HepG2 (cell line): ENCODE data around the gene SPAG4. TPM values are rescaled to one million over a fixed set of nuclear protein-coding genes. Genes with fewer than 3 reads are reported as not detected.

Source experiments
- ADNP ChIP-seq: sonication (generic); formaldehyde crosslinking; IDR thresholded peaks from 2 replicates; pipeline ENCODE4 v1.4.0; 2020; ENCODE audit warnings: missing genetic modification reagents
- FIP1L1 ChIP-seq: fragments of 200-400 bp; formaldehyde crosslinking; IDR thresholded peaks from 2 replicates; pipeline ENCODE4 v1.6.1; 2018; ENCODE audit warnings: low read depth, mild to moderate bottlenecking, low read length, moderate library complexity, borderline replicate concordance; ENCODE audit not compliant: insufficient read depth
- FOXK2 ChIP-seq: fragments of 450-650 bp; IDR thresholded peaks from 2 replicates; pipeline ENCODE4 v1.6.1; 2016
- JARID2 ChIP-seq: sonication (generic); formaldehyde crosslinking; IDR thresholded peaks from 2 replicates; pipeline ENCODE4 v1.8.1; 2023; ENCODE audit warnings: missing genetic modification reagents, inconsistent platforms; ENCODE audit not compliant: insufficient replicate concordance
- KDM2A ChIP-seq: sonication (generic); formaldehyde crosslinking; IDR thresholded peaks from 2 replicates; pipeline ENCODE4 v1.4.0; 2020; ENCODE audit warnings: low read depth, missing genetic modification reagents, borderline replicate concordance
- MAFF ChIP-seq: IDR thresholded peaks from 2 replicates; pipeline ENCODE4 v1.6.1; 2011; ENCODE audit warnings: low read depth, low read length, improper control_type of control experiment
- MBD4 ChIP-seq: IDR thresholded peaks from 2 replicates; pipeline ENCODE4 v1.6.1; 2012; ENCODE audit warnings: low read length, inconsistent platforms, borderline replicate concordance
- MEIS2 ChIP-seq: sonication (generic); formaldehyde crosslinking; IDR thresholded peaks from 2 replicates; pipeline ENCODE4 v1.9.0; 2021; ENCODE audit warnings: mild to moderate bottlenecking, missing genetic modification reagents
- MXD1 ChIP-seq: sonication (generic); formaldehyde crosslinking; IDR thresholded peaks from 2 replicates; pipeline ENCODE4 v1.4.0; 2020; ENCODE audit warnings: mild to moderate bottlenecking, missing genetic modification reagents
- PRPF4 ChIP-seq: fragments of 200-400 bp; formaldehyde crosslinking; IDR thresholded peaks from 2 replicates; pipeline ENCODE4 v1.6.1; 2016; ENCODE audit warnings: low read length, low read depth; ENCODE audit not compliant: poor library complexity, severe bottlenecking
- SP140L ChIP-seq: sonication (generic); formaldehyde crosslinking; IDR thresholded peaks from 2 replicates; pipeline ENCODE4 v1.4.0; 2020; ENCODE audit warnings: missing genetic modification reagents, borderline replicate concordance
- SSRP1 ChIP-seq: IDR thresholded peaks from 2 replicates; pipeline ENCODE4 v1.6.1; 2016; ENCODE audit warnings: control low read depth
- TEAD2 ChIP-seq: sonication (generic); formaldehyde crosslinking; IDR thresholded peaks from 2 replicates; pipeline ENCODE4 v1.9.0; 2021; ENCODE audit warnings: missing genetic modification reagents
- XRCC5 ChIP-seq: fragments of 200-400 bp; formaldehyde crosslinking; optimal IDR thresholded peaks from 2 replicates; pipeline ENCODE3; 2017; ENCODE audit warnings: mild to moderate bottlenecking, low read length
- YEATS4 ChIP-seq: sonication (generic); formaldehyde crosslinking; IDR thresholded peaks from 2 replicates; pipeline ENCODE4 v1.4.0; 2020; ENCODE audit warnings: missing genetic modification reagents, borderline replicate concordance
- ZFP41 ChIP-seq: sonication (generic); formaldehyde crosslinking; IDR thresholded peaks from 2 replicates; pipeline ENCODE4 v1.4.0; 2020; ENCODE audit warnings: mild to moderate bottlenecking, missing genetic modification reagents, borderline replicate concordance
- ZNF20 ChIP-seq: sonication (generic); formaldehyde crosslinking; IDR thresholded peaks from 2 replicates; pipeline ENCODE4 v1.4.0; 2020; ENCODE audit warnings: mild to moderate bottlenecking, moderate library complexity, missing genetic modification reagents
- ZNF292 ChIP-seq: sonication (generic); formaldehyde crosslinking; IDR thresholded peaks from 2 replicates; pipeline ENCODE4 v1.8.1; 2022; ENCODE audit warnings: mild to moderate bottlenecking, low read depth, missing genetic modification reagents, borderline replicate concordance
- ZNF33A ChIP-seq: sonication (generic); formaldehyde crosslinking; IDR thresholded peaks from 2 replicates; pipeline ENCODE4 v1.5.1; 2020; ENCODE audit warnings: missing genetic modification reagents, mild to moderate bottlenecking, moderate library complexity, borderline replicate concordance
- ZNF430 ChIP-seq: sonication (generic); formaldehyde crosslinking; IDR thresholded peaks from 2 replicates; pipeline ENCODE4 v1.9.0; 2021; ENCODE audit warnings: mild to moderate bottlenecking, missing genetic modification reagents
- ZNF44 ChIP-seq: sonication (generic); formaldehyde crosslinking; IDR thresholded peaks from 2 replicates; pipeline ENCODE4 v1.5.1; 2020; ENCODE audit warnings: mild to moderate bottlenecking, missing genetic modification reagents
- ZNF652 ChIP-seq: IDR thresholded peaks from 2 replicates; pipeline ENCODE4 v1.6.1; 2016; ENCODE audit warnings: low read depth, borderline replicate concordance
- ZNF691 ChIP-seq: sonication (generic); formaldehyde crosslinking; IDR thresholded peaks from 2 replicates; pipeline ENCODE4 v1.4.0; 2020; ENCODE audit warnings: missing genetic modification reagents, low read depth, mild to moderate bottlenecking, borderline replicate concordance
- ZSCAN25 ChIP-seq: sonication (generic); formaldehyde crosslinking; IDR thresholded peaks from 2 replicates; pipeline ENCODE4 v1.8.0; 2022; ENCODE audit warnings: mild to moderate bottlenecking, missing genetic modification reagents
- polyA plus RNA-seq, 8 experiments: library from polyadenylated mRNA; depleted of rRNA in 3 of 8; stranded (reverse) in 7 of 8; unstranded in 1 of 8; fragments of >200 nt; fragmentation: Illumina TruSeq in 4 of 8; extraction: Trizol in 4 of 8; gene quantifications; 2 replicates each; pipeline versions ENCODE4 v1.2.1 to v1.2.3, GENCODE V29; 2011 to 2016; ENCODE audit warnings: low read depth in 4 of 8, missing spikeins in 1 of 8, mixed read lengths in 1 of 8; ENCODE audit not compliant: insufficient read depth in 1 of 8
- total RNA-seq, 5 experiments: library from RNA; depleted of rRNA; stranded (reverse); fragments of >200 nt; fragmentation: Illumina TruSeq; extraction: Trizol; gene quantifications; 2 replicates each; pipeline ENCODE4 v1.2.3, GENCODE V29; 2016; ENCODE audit warnings: low read depth in 1 of 5
- TF ChIP-seq, protein P1 (sequence below): sonication (generic); formaldehyde crosslinking; IDR thresholded peaks from 2 replicates; pipeline ENCODE4 v1.8.0; 2022; ENCODE audit warnings: mild to moderate bottlenecking, missing genetic modification reagents, moderate library complexity
- TF ChIP-seq, protein P2 (sequence below): sonication (generic); formaldehyde crosslinking; IDR thresholded peaks from 2 replicates; pipeline ENCODE4 v1.4.0; 2020; ENCODE audit warnings: missing genetic modification reagents
- TF ChIP-seq, protein P3 (sequence below): IDR thresholded peaks from 2 replicates; pipeline ENCODE4 v1.6.1; 2016

The SPAG4 gene
- total and polyA plus RNA-seq, 2 of the 13 experiments (the other 11 are each of a cell fraction or from before 2014, with no cell fraction given): 5.8 to 137 TPM

GRCh38 chr20:35617397-35618262 is 2.0 kb downstream of the SPAG4 start (continued):
- peak; percentile 94; the same call in 1 of the 2 replicates for TF ChIP-seq ZFP41 (CRISPR knock-in tag)
- TF ChIP-seq TEAD2: no peak
- TF ChIP-seq MEIS2 (CRISPR knock-in tag): peak; percentile 65; the same call in 1 of the 2 replicates
- TF ChIP-seq MXD1 (CRISPR knock-in tag): no peak; the same call in none of the 2 replicates
- peak; percentile 29; the same call in 1 of the 2 replicates for TF ChIP-seq YEATS4 (CRISPR knock-in tag)
- no peak; the same call in none of the 2 replicates for TF ChIP-seq ZNF20
- TF ChIP-seq, protein P1, sequence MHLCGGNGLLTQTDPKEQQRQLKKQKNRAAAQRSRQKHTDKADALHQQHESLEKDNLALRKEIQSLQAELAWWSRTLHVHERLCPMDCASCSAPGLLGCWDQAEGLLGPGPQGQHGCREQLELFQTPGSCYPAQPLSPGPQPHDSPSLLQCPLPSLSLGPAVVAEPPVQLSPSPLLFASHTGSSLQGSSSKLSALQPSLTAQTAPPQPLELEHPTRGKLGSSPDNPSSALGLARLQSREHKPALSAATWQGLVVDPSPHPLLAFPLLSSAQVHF (CRISPR knock-in tag): peak; percentile 17; the same call in 1 of the 2 replicates
- no peak for TF ChIP-seq MBD4
- TF ChIP-seq SP140L (CRISPR knock-in tag): no peak
- TF ChIP-seq ZSCAN25 (CRISPR knock-in tag): no peak; the same call in 1 of the 2 replicates
- TF ChIP-seq ZNF33A: no peak
- no peak for TF ChIP-seq ZNF691 (CRISPR knock-in tag)
- TF ChIP-seq JARID2 (CRISPR knock-in tag): peak; percentile 40
- TF ChIP-seq FOXK2: no peak
- no peak for TF ChIP-seq PRPF4
- TF ChIP-seq, protein P2, sequence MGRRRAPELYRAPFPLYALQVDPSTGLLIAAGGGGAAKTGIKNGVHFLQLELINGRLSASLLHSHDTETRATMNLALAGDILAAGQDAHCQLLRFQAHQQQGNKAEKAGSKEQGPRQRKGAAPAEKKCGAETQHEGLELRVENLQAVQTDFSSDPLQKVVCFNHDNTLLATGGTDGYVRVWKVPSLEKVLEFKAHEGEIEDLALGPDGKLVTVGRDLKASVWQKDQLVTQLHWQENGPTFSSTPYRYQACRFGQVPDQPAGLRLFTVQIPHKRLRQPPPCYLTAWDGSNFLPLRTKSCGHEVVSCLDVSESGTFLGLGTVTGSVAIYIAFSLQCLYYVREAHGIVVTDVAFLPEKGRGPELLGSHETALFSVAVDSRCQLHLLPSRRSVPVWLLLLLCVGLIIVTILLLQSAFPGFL (CRISPR knock-in tag): no peak
- 0 out of 2 replicates have a peak, but pooled peaks have one; percentile 46 for TF ChIP-seq FIP1L1
- TF ChIP-seq ZNF292 (CRISPR knock-in tag): peak; percentile 81
- TF ChIP-seq, protein P3, sequence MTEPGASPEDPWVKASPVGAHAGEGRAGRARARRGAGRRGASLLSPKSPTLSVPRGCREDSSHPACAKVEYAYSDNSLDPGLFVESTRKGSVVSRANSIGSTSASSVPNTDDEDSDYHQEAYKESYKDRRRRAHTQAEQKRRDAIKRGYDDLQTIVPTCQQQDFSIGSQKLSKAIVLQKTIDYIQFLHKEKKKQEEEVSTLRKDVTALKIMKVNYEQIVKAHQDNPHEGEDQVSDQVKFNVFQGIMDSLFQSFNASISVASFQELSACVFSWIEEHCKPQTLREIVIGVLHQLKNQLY (CRISPR knock-in tag): no peak; the same call in none of the 2 replicates
- TF ChIP-seq ZNF44 (CRISPR knock-in tag): 0 out of 2 replicates have a peak, but pooled peaks have one; percentile 50
- TF ChIP-seq KDM2A (CRISPR knock-in tag): peak; percentile 82; the same call in 1 of the 2 replicates
- peak; percentile 92; the same call in 1 of the 2 replicates for TF ChIP-seq ZNF430 (CRISPR knock-in tag)
- TF ChIP-seq SSRP1 (CRISPR knock-in tag): no peak
- TF ChIP-seq XRCC5: no peak
- no peak for TF ChIP-seq ADNP (CRISPR knock-in tag)
- TF ChIP-seq MAFF: no peak
- no peak for TF ChIP-seq ZNF652
